ENCODE results near the gene ITSN2. TPM values are rescaled to one million over a fixed set of nuclear protein-coding genes. Genes with fewer than 3 reads are reported as not detected.

The ITSN2 gene
- total RNA-seq, 2 experiments from 2014 or later, result 60.4 to 61.0 TPM

- DNase-seq, result peak; percentile 23
- Mint-ChIP-seq H3K4me1 (ENCODE audit: low read depth) (peaks cover 31% of the 10 kb centered on the region), H3K36me3 (peaks cover 2% of the 10 kb centered on the region), H3K9me3 (no peaks in the 10 kb centered on the region), H3K4me3 (no peak overlapping the region), H3K27ac (no peak overlapping the region), H3K27me3 (no peaks in the 10 kb centered on the region)
- CTCF ChIA-PET, result no interaction called here
- intact Hi-C loops (cut with micrococcal nuclease), result no loop called here
- POLR2A ChIA-PET, result no interaction called here
Observed at GRCh38 chr2:24317491-24317920, 42.8 kb downstream of the ITSN2 start.

DNA sequence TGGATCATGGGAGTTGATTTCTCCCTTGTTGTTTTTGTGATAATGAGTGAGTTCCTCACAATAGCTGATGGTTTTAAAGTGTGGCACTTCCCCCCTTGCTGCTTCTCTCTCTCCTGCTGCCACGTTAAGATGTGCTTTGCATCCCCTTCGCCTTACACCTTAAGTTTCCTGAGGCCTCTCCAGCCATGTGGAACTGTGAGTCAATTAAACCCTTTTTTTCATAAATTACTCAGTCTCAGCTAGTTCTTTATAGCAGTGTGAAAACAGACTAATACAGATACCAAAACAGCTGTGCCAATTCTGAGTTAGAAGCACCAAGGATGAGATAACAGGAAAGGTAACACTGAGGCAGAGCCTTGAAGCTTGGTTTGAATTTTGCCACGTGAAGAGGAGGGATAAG is 44.7 kb downstream of the ITSN2 start:
- no peaks in the 10 kb centered on the region for H3K27me3 Mint-ChIP-seq
- CTCF ChIA-PET, result interaction anchor here (0.8 to 1.4 kb wide), 3 partner anchors 8 to 512 kb away, joined by 3 read pairs; no protein-coding TSS in a partner anchor
- intact Hi-C loops (cut with micrococcal nuclease), result loop anchor here (2.0 kb wide), 1 partner anchor 43 kb away; no protein-coding TSS in a partner anchor
- peak; percentile 33 for DNase-seq
- H3K36me3 Mint-ChIP-seq, result peaks cover 5% of the 10 kb centered on the region
- POLR2A ChIA-PET, result interaction anchor here (0.8 to 1.7 kb wide), 2 partner anchors 44 to 390 kb away, joined by 4 to 9 read pairs; partner anchors contain the start of gene ITSN2
- H3K9me3 Mint-ChIP-seq, result no peaks in the 10 kb centered on the region
- H3K4me1 Mint-ChIP-seq (ENCODE audit: low read depth), result peaks cover 31% of the 10 kb centered on the region
- no peak overlapping the region for H3K4me3 Mint-ChIP-seq
- H3K27ac Mint-ChIP-seq, result peak overlapping the region; percentile 35

DNA sequence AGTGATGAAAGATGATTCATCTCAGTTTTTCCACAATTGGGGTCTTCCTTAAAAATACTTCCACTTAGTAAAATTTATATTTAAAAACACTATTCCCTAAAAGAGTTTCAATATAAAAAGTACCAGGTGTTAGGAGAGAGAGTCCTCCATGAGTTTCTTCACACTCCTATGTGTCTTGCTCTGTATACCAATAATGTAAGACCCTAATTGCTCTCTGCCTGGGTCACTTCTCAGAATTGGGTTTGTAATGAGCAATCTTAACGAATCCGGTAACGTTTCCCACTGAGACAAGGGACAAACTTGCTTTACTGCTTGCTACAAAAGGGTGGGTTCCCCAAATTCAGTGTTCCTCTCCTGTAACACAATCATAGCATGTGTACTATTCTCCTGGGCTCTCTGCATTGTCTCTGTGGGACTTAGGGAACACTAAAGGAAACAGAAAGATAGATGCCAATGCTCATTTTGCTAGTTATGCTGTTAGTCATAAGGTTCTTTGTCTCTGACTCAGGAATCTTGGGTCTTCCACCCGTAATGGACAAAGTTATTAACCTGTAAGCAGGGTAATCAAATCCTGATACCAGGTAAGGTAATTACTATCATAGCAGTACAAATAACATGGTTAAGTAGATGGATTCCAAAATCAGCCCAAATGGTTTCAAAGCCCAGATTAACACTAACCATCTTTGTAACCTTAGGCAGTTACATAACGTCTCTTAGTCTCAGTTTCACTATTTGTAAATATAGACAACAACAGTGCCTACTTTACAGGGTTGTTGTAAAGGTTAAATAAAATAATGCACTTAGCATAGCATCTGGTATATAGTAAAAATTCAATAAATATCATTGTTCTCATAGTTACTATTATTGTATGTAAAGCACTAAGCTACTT is 46.3 kb downstream of the ITSN2 start:
- intact Hi-C loops (cut with micrococcal nuclease), result loop anchor here (2.0 kb wide), 1 partner anchor 45 kb away; no protein-coding TSS in a partner anchor
- H3K4me1 Mint-ChIP-seq (ENCODE audit: low read depth), result peaks cover 31% of the 10 kb centered on the region
- H3K27me3 Mint-ChIP-seq, result no peaks in the 10 kb centered on the region
- no peak overlapping the region for H3K27ac Mint-ChIP-seq
- no peak for DNase-seq
- H3K36me3 Mint-ChIP-seq, result peaks cover 18% of the 10 kb centered on the region
- H3K9me3 Mint-ChIP-seq, result no peaks in the 10 kb centered on the region
- POLR2A ChIA-PET, result no interaction called here
- no peak overlapping the region for H3K4me3 Mint-ChIP-seq
- CTCF ChIA-PET, result no interaction called here

- intact Hi-C loops (cut with micrococcal nuclease), result no loop called here
- no peaks in the 10 kb centered on the region for H3K9me3 Mint-ChIP-seq
- H3K36me3 Mint-ChIP-seq, result peaks cover 27% of the 10 kb centered on the region
- no peak for DNase-seq
- no peak overlapping the region for H3K27ac Mint-ChIP-seq
- no peaks in the 10 kb centered on the region for H3K27me3 Mint-ChIP-seq
- ChIA-PET CTCF (no interaction called here), POLR2A (no interaction called here)
- no peak overlapping the region for H3K4me3 Mint-ChIP-seq
- no peaks in the 10 kb centered on the region for H3K4me1 Mint-ChIP-seq (ENCODE audit: low read depth)
Observed at GRCh38 chr2:24307961-24308360, 52.4 kb downstream of the ITSN2 start.

DNA sequence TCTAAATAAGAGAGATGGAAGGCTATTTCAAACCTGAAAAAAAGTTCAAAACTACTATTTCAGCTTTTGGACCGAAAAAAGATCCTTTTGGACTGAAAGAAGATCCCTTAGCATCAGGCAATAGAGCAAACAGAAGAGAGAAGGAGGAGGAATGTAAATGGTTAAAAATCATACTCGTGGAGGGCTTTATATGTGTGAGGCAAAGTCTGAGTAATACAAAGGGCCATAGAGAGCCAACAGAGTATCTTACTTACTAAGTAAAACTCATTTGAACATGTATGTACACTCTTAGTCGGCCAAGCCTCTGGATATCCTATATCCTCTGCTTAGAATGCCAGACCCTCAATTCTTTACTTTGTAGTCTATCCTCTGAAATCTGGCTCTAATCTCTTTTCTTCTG is 55.7 kb downstream of the ITSN2 start:
- POLR2A ChIA-PET, result no interaction called here
- Mint-ChIP-seq H3K4me3 (no peak overlapping the region), H3K4me1 (ENCODE audit: low read depth) (no peaks in the 10 kb centered on the region), H3K27me3 (no peaks in the 10 kb centered on the region), H3K9me3 (no peaks in the 10 kb centered on the region), H3K27ac (no peak overlapping the region), H3K36me3 (peaks cover 36% of the 10 kb centered on the region)
- CTCF ChIA-PET, result no interaction called here
- intact Hi-C loops (cut with micrococcal nuclease), result no loop called here
- no peak for DNase-seq

GRCh38 chr2:24304098-24304497 is 56.2 kb downstream of the ITSN2 start:
- POLR2A ChIA-PET, result no interaction called here
- Mint-ChIP-seq H3K27ac (no peak overlapping the region), H3K9me3 (no peaks in the 10 kb centered on the region), H3K4me3 (no peak overlapping the region), H3K4me1 (ENCODE audit: low read depth) (no peaks in the 10 kb centered on the region), H3K36me3 (peaks cover 35% of the 10 kb centered on the region), H3K27me3 (no peaks in the 10 kb centered on the region)
- DNase-seq, result no peak
- intact Hi-C loops (cut with micrococcal nuclease), result no loop called here
- CTCF ChIA-PET, result interaction anchor here (0.8 kb wide), 1 partner anchor 219 kb away, joined by 3 read pairs; the partner anchor contains the start of gene TP53I3

- Mint-ChIP-seq H3K4me3 (no peak overlapping the region), H3K9me3 (no peaks in the 10 kb centered on the region), H3K36me3 (peaks cover 40% of the 10 kb centered on the region), H3K27me3 (no peaks in the 10 kb centered on the region), H3K27ac (no peak overlapping the region), H3K4me1 (ENCODE audit: low read depth) (no peaks in the 10 kb centered on the region)
- POLR2A ChIA-PET, result no interaction called here
- no peak for DNase-seq
- intact Hi-C loops (cut with micrococcal nuclease), result no loop called here
- CTCF ChIA-PET, result no interaction called here
Observed at GRCh38 chr2:24301599-24301998, 58.7 kb downstream of the ITSN2 start.

DNA sequence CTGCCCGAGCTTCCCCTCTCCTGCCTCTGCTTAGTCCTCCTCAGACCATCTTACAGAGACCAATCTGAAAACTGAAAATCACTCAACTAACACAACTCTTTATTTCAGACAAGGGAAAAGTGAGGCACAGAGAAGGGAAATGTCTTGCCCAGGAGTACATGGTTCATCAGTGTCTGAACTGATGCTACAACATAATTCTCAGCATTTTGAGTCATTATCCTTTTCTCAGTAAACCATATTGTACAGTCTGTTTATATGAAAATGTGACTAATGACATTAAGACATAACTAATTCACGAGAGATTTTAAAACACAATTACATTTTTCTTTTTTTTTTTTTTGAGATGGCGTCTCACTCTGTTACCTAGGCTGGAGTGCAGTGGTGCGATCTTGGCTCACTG is 62.7 kb downstream of the ITSN2 start:
- Mint-ChIP-seq H3K9me3 (no peaks in the 10 kb centered on the region), H3K27me3 (no peaks in the 10 kb centered on the region), H3K36me3 (peaks cover 52% of the 10 kb centered on the region), H3K27ac (no peak overlapping the region), H3K4me3 (no peak overlapping the region), H3K4me1 (ENCODE audit: low read depth) (no peaks in the 10 kb centered on the region)
- ChIA-PET CTCF (interaction anchor here (1.2 kb wide), 1 partner anchor 112 kb away, joined by 4 read pairs; no protein-coding TSS in a partner anchor), POLR2A (no interaction called here)
- intact Hi-C loops (cut with micrococcal nuclease), result no loop called here
- DNase-seq, result no peak

DNA sequence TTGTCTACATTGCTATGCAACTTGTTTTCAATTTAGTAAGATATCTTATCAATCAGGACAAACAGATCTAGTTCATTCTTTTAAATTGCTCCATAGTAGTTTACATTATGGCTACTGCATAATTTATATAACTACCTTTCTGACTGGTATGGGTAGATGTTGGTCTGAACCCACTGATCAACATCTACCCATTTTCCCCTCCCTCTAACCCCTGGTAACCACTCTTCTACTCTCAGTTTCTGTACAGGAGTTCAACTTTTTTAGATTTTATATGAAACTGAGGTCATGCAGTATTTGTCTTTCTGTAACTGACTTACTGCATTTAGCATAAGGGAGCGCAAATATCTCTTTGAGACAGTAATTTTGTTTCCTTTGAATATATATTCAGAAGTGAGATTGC is 73.2 kb downstream of the ITSN2 start:
- no peaks in the 10 kb centered on the region for H3K27me3 Mint-ChIP-seq
- no peak overlapping the region for H3K27ac Mint-ChIP-seq
- peaks cover 11% of the 10 kb centered on the region for H3K4me1 Mint-ChIP-seq (ENCODE audit: low read depth)
- ChIA-PET CTCF (no interaction called here), POLR2A (no interaction called here)
- no peak for DNase-seq
- H3K9me3 Mint-ChIP-seq, result no peaks in the 10 kb centered on the region
- peaks cover 15% of the 10 kb centered on the region for H3K36me3 Mint-ChIP-seq
- intact Hi-C loops (cut with micrococcal nuclease), result no loop called here
- H3K4me3 Mint-ChIP-seq, result no peak overlapping the region

DNA sequence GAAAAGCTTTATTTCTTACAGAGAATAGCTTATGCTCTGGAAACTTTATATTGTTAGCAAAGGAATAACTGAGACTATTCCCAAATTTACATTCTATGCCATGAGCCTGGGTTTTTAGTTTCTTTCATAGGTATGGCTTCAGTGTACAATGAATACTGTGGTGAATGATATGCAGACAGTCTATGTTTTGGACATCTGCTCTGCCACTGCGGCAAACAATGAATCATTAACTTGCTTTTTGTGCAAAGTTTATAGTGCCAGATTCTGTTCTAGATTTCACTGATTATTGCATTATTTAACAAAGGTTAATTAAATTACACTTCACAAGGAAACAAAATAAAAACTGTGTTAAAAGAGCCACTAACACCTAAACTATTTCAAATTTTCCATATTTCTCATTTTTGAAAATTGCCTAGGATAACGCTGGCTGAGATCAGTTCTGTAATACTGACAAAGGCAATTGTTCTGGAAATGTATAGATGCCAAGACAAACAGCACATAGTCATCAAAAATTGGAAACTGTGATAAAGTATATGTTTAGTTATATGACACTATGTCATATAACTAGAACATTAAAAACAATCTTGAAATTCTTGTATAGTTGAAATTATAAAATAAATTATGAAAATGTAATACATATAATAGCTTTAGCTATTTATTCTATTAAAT is 74.7 kb downstream of the ITSN2 start:
- Mint-ChIP-seq H3K9me3 (no peaks in the 10 kb centered on the region), H3K27ac (no peak overlapping the region), H3K36me3 (peaks cover 15% of the 10 kb centered on the region), H3K4me3 (no peak overlapping the region), H3K27me3 (no peaks in the 10 kb centered on the region), H3K4me1 (ENCODE audit: low read depth) (peaks cover 11% of the 10 kb centered on the region)
- CTCF ChIA-PET, result no interaction called here
- intact Hi-C loops (cut with micrococcal nuclease), result no loop called here
- POLR2A ChIA-PET, result no interaction called here
- DNase-seq, result no peak

DNA sequence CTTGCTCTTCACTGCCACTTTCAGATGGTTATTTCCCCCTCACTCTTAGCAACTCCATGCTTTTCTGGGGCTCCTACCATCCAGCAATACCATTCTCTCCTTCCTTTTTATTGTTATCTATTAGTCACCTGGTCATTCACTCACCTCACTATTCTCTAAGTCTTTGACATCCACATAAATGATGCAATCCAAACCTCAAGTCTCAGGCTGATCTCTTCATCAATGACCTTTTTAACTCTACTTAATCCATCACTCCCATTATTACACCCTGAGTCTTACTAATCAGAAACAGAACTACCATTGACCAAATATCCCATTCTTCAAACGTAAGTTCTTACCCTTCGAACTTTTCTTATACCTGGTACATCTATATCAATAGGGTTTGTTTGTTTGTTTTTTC is 79.7 kb downstream of the ITSN2 start:
- no peak overlapping the region for H3K27ac Mint-ChIP-seq
- H3K9me3 Mint-ChIP-seq, result no peaks in the 10 kb centered on the region
- H3K4me1 Mint-ChIP-seq (ENCODE audit: low read depth), result no peaks in the 10 kb centered on the region
- DNase-seq, result no peak
- no peaks in the 10 kb centered on the region for H3K27me3 Mint-ChIP-seq
- intact Hi-C loops (cut with micrococcal nuclease), result no loop called here
- H3K4me3 Mint-ChIP-seq, result no peak overlapping the region
- POLR2A ChIA-PET, result no interaction called here
- CTCF ChIA-PET, result no interaction called here
- peaks cover 3% of the 10 kb centered on the region for H3K36me3 Mint-ChIP-seq

DNA sequence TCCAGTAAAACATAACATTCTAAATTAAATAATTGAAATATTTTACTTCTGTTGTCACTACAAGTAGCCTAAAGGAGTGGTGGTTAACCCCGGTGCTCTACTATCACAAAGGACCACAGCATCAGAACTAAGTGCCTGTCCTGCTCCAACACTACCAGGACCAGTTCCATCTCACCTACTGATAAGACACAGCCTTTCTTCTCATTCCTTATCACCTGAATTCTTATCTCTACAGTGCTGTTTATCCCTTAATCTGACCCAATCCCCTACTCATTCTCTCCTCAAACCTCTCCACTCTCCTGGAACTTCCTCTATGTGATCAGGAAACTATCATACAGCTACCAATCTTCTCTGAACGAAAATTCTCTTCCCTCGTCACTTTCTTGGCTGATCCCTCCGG is 80.2 kb downstream of the ITSN2 start:
- Mint-ChIP-seq H3K36me3 (peaks cover 3% of the 10 kb centered on the region), H3K4me3 (no peak overlapping the region), H3K4me1 (ENCODE audit: low read depth) (no peaks in the 10 kb centered on the region), H3K27ac (no peak overlapping the region), H3K27me3 (no peaks in the 10 kb centered on the region), H3K9me3 (no peaks in the 10 kb centered on the region)
- ChIA-PET POLR2A (no interaction called here), CTCF (no interaction called here)
- intact Hi-C loops (cut with micrococcal nuclease), result no loop called here
- DNase-seq, result no peak
